ENCODE measurements around the gene FGF11. TPM values are rescaled to one million over a fixed set of nuclear protein-coding genes. Genes with fewer than 3 reads are reported as not detected.

The FGF11 gene
- total and polyA plus RNA-seq, 12 donors: 10.2 to 76.7 (median 22.2) TPM

DNA sequence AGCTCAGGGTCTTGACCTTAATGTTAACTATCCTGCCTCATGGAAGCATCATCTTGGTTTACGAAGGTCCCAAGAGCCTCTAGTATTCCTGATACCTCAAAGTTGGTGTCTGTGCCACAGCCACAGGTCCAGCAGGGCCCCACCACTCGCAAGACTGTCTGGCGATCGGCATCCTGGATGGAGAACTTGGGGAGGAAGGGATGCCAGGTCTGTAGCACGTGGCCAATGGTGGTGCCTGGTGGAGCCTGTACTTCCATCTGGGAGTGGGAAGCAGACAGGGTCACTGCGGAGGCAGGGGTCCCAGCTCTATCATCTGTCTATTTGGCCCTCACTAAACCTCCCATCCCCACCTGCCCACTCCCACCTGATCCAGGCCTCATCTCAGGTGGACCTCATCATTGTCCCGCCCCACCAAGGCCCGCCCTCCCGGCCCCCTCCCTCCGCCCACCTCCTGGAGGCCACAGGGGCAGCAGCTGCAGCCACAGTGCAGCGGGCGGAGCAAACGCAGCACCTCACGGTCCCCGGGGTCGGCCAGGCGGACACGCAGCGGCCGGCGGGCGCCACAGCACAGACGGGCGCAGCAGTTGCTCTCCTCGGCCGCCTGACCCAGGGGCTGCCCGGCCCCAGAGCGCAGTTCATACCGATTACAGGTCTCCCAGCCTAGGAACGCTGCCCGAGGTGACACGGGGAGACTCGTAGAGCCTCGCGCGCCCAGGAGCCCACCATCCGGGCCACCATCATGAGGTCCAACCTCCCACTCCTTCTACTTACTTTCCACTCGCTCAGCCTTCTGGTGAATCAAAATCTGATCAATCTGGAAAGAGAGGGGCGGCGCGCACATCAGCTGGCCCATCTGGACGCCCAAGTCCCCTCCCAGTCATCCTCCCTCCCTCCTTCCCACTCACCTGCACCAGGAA lies 46.4 kb upstream of the FGF11 start:
- TF ChIP-seq, protein P1, sequence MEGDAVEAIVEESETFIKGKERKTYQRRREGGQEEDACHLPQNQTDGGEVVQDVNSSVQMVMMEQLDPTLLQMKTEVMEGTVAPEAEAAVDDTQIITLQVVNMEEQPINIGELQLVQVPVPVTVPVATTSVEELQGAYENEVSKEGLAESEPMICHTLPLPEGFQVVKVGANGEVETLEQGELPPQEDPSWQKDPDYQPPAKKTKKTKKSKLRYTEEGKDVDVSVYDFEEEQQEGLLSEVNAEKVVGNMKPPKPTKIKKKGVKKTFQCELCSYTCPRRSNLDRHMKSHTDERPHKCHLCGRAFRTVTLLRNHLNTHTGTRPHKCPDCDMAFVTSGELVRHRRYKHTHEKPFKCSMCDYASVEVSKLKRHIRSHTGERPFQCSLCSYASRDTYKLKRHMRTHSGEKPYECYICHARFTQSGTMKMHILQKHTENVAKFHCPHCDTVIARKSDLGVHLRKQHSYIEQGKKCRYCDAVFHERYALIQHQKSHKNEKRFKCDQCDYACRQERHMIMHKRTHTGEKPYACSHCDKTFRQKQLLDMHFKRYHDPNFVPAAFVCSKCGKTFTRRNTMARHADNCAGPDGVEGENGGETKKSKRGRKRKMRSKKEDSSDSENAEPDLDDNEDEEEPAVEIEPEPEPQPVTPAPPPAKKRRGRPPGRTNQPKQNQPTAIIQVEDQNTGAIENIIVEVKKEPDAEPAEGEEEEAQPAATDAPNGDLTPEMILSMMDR (IDR thresholded peaks at IDR 0.05): no peak
- TF ChIP-seq POLR2A (IDR thresholded peaks at IDR 0.05): no peak
- intact Hi-C loops (cut with DNase I): no loop called here
- Histone ChIP-seq H3K36me3 (replicated peaks in 1 of 2) (no peaks in the 10 kb centered on the region), H3K27me3 (no peaks in the 10 kb centered on the region), H3K4me3 (peak overlapping the region in 1 of 4 donors; percentile 72), H3K9me3 (replicated peaks in 1 of 3) (no peaks in the 10 kb centered on the region), H3K27ac (peak overlapping the region in 1 of 5 donors; percentile 90), H3K4me1 (replicated peaks in 1 of 2) (peaks cover 6 to 16% of the 10 kb centered on the region in 2 donors)
- DNase-seq: peak in 1 of 7 donors; percentile 51
- WGBS, 4 donors: 75 to 80% (median 78%) methylated on average over 23 to 42 of the region's 42 CpGs

DNA sequence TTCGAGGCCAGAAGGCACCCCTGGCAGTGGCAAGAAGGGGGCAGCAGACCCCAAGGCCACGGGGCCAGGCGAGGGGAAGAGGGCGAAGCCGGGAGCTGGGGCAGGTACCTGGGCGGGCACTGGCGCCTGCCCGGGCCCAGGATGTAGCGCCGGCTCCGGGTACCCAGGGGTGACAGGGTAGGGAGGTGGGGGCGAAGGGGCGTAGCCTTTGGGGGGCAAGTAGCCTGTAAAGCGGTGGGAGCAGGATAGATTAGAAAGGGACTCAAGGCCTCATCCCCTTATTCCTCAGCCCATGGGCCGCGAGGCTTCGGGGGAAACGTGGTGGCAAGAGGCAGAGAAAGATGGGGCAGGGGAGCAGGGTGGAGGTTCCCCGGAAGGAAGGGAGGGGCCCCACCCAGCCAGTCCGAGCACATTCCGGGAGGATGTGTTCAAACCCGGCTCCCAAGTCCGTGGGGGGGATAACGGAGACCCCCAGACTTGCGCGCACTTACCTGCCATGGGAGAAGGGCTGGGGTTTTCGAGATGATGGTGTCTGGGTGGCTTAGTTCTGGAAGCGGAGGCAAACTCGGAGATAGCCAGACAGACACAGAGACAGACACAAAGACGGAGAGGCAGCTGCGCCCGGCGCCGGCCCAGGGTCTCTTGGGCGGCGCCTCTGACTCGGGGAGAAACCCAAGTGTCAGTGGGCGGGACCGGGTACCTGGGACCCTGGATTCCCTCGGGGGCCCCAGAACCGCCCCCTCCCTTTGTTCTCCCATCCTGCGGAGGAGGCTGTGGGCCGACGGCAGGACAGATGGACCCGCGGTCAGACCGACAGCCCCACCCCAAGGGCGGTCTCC lies 45.5 kb upstream of the FGF11 start:
- no peaks in the 10 kb centered on the region for H3K9me3 ChIP-seq (replicated peaks in 1 of 3)
- peak in 2 of 7 donors; percentile 39 for DNase-seq
- no peaks in the 10 kb centered on the region for H3K27me3 ChIP-seq
- no peaks in the 10 kb centered on the region for H3K36me3 ChIP-seq (replicated peaks in 1 of 2)
- peak overlapping the region; percentile 56 to 72 (median 62) for H3K4me3 ChIP-seq
- peak overlapping the region in 4 of 5 donors; percentile 90 to 96 (median 94) for H3K27ac ChIP-seq
- TF ChIP-seq POLR2A (IDR thresholded peaks at IDR 0.05): no peak
- TF ChIP-seq, protein P1 (IDR thresholded peaks at IDR 0.05): no peak
- WGBS, 4 donors: 8 to 12% (median 10%) methylated on average over 24 to 48 of the region's 48 CpGs
- H3K4me1 ChIP-seq (replicated peaks in 1 of 2): peaks cover 6 to 16% of the 10 kb centered on the region in 2 donors
- intact Hi-C loops (cut with DNase I): no loop called here

DNA sequence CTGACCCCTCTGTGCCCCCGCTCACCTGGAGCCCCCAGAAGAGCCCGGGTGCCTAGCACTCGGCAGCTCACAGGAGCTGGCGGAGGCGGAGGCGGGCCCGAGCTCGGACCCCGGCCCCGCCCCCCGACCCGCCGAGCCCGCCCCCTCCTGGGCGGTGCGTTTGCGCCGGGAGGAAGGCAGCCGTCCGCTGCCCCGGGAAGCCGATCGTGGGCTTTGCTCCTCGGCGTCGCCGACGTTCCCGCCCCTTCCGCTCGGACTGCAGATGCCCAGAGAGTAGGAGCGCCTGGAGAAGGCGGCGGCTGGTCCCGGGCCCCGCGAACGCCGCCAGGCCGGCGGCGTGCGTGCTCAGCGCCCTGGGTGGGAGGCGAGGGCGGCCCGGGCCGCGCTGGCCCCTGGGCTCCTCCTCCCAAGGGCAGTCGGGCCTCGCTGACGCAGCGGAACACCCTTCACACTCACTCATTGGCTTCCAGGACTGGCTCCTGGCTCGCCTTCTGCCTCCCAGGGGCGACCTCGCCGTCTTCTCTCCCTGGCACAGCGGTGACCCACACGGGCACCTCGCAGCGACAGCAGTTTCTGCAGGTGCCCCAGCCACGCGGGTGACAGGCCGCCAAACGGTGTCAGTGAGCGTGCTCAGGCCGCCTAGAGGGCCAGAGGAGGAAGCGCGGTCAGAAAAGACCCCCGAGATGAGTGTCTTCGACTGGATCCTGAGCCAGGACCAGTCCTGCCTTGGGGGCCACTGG lies 44.7 kb upstream of the FGF11 start, which contains the start of gene PLSCR3:
PLSCR3 (minus strand) TSS at position 74 of the 740 bp plus-strand sequence. CDS start 415 bp downstream, outside the sequence.
- DNase-seq: peak; percentile 89 to 94 (median 92)
- intact Hi-C loops (cut with DNase I): no loop called here
- TF ChIP-seq, protein P1 (IDR thresholded peaks at IDR 0.05): peak in 4 of 6 experiments; percentile 26 to 61 (median 50)
- peak; percentile 70 to 86 for TF ChIP-seq POLR2A (IDR thresholded peaks at IDR 0.05)
- H3K27me3 ChIP-seq: no peaks in the 10 kb centered on the region
- no peaks in the 10 kb centered on the region for H3K36me3 ChIP-seq (replicated peaks in 1 of 2)
- H3K27ac ChIP-seq: peak within 1 kb of the TSS; percentile 90 to 96 (median 93)
- 0 to 1% (median 0%) methylated on average over 4 to 71 of the region's 71 CpGs for WGBS, 4 donors
- peaks cover 6 to 16% of the 10 kb centered on the region in 2 donors for H3K4me1 ChIP-seq (replicated peaks in 1 of 2)
- H3K9me3 ChIP-seq (replicated peaks in 1 of 3): no peaks in the 10 kb centered on the region
- peak within 1 kb of the TSS; percentile 56 to 72 (median 62) for H3K4me3 ChIP-seq

Data from adrenal gland (tissue), 12 donors.